GM12878 (cell line): Measurements from ENCODE around the gene OSBPL3.

Experiments
- EZH2 ChIP-seq: IDR thresholded peaks from 2 replicates; pipeline ENCODE4 v1.6.1; 2012; ENCODE audit warnings: low read depth, mild to moderate bottlenecking, control low read depth, inconsistent platforms, low read length, borderline replicate concordance; ENCODE audit not compliant: control insufficient read depth
- JUND ChIP-seq: IDR thresholded peaks from 2 replicates; pipeline ENCODE4 v1.6.1; 2012; ENCODE audit warnings: low read depth, mild to moderate bottlenecking, low read length, improper control_type of control experiment, moderate library complexity
- TARDBP ChIP-seq: IDR thresholded peaks from 2 replicates; pipeline ENCODE4 v1.6.1; 2016; ENCODE audit warnings: borderline replicate concordance
- YY1 ChIP-seq: IDR thresholded peaks from 2 replicates; pipeline ENCODE4 v1.6.1; 2011; ENCODE audit warnings: low read depth, mild to moderate bottlenecking, low read length
- TF ChIP-seq, protein P1 (sequence below), 3 experiments: IDR thresholded peaks in 2 of 3; conservative IDR thresholded peaks in 1 of 3; 2 replicates each; pipeline ENCODE4 v1.5.1; 2011; ENCODE audit warnings: low read depth in 3 of 3, low read length in 3 of 3, mild to moderate bottlenecking in 3 of 3, control low read depth in 2 of 3, moderate library complexity in 2 of 3, inconsistent platforms in 1 of 3, mixed read lengths in 1 of 3; ENCODE audit not compliant: control insufficient read depth in 2 of 3, insufficient read depth in 1 of 3; ENCODE audit errors: extremely low read depth in 1 of 3
- TF ChIP-seq, protein P2 (sequence below): fragments of 450-650 bp; IDR thresholded peaks from 2 replicates; pipeline ENCODE4 v1.6.1; 2018; ENCODE audit warnings: mild to moderate bottlenecking, low read depth, moderate library complexity; ENCODE audit not compliant: partially characterized antibody

DNA sequence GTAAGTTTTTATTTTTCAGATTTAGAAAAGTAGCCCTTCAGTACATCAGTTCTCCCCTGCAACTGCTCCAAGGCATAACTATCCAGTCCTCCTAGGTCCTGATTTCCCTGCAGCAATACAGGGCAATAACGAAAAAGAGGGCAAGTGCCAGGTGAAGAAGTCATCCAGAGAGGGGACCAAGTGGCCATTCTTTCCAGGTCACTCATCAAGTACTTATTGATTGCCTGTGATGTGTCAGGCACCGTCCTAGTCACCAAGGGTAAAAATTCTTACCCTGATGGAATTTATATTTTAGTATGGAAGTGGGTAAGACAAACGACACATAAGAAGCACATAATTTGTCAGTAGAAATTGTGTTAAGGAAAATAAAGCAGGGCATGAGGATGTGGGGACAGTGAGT, 155.6 kb downstream of the OSBPL3 start:
- TF ChIP-seq TARDBP (no peak), EZH2 (no peak), YY1 (no peak), JUND (no peak)
- TF ChIP-seq, protein P1, sequence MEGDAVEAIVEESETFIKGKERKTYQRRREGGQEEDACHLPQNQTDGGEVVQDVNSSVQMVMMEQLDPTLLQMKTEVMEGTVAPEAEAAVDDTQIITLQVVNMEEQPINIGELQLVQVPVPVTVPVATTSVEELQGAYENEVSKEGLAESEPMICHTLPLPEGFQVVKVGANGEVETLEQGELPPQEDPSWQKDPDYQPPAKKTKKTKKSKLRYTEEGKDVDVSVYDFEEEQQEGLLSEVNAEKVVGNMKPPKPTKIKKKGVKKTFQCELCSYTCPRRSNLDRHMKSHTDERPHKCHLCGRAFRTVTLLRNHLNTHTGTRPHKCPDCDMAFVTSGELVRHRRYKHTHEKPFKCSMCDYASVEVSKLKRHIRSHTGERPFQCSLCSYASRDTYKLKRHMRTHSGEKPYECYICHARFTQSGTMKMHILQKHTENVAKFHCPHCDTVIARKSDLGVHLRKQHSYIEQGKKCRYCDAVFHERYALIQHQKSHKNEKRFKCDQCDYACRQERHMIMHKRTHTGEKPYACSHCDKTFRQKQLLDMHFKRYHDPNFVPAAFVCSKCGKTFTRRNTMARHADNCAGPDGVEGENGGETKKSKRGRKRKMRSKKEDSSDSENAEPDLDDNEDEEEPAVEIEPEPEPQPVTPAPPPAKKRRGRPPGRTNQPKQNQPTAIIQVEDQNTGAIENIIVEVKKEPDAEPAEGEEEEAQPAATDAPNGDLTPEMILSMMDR (IDR thresholded peaks at IDR 0.05 in 2 of 3, conservative IDR thresholded peaks at IDR 0.05 in 1 of 3; ENCODE audit: control insufficient read depth in 2 of 3, extremely low read depth in 1 of 3, insufficient read depth in 1 of 3, low read depth in 3 of 3, low read length in 3 of 3): no peak
- TF ChIP-seq, protein P2, sequence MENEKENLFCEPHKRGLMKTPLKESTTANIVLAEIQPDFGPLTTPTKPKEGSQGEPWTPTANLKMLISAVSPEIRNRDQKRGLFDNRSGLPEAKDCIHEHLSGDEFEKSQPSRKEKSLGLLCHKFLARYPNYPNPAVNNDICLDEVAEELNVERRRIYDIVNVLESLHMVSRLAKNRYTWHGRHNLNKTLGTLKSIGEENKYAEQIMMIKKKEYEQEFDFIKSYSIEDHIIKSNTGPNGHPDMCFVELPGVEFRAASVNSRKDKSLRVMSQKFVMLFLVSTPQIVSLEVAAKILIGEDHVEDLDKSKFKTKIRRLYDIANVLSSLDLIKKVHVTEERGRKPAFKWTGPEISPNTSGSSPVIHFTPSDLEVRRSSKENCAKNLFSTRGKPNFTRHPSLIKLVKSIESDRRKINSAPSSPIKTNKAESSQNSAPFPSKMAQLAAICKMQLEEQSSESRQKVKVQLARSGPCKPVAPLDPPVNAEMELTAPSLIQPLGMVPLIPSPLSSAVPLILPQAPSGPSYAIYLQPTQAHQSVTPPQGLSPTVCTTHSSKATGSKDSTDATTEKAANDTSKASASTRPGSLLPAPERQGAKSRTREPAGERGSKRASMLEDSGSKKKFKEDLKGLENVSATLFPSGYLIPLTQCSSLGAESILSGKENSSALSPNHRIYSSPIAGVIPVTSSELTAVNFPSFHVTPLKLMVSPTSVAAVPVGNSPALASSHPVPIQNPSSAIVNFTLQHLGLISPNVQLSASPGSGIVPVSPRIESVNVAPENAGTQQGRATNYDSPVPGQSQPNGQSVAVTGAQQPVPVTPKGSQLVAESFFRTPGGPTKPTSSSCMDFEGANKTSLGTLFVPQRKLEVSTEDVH: no peak
